GM18498 (cell line): ENCODE results near the gene TRPM6.

Experiments used
- ATAC-seq: cut with Tn5 transposase; IDR thresholded peaks from one replicate; pipeline ENCODE4 v1.9.1; 2021; ENCODE audit warnings: mild to moderate bottlenecking, moderate library complexity; ENCODE audit not compliant: unreplicated experiment

Gene TRPM6

DNA sequence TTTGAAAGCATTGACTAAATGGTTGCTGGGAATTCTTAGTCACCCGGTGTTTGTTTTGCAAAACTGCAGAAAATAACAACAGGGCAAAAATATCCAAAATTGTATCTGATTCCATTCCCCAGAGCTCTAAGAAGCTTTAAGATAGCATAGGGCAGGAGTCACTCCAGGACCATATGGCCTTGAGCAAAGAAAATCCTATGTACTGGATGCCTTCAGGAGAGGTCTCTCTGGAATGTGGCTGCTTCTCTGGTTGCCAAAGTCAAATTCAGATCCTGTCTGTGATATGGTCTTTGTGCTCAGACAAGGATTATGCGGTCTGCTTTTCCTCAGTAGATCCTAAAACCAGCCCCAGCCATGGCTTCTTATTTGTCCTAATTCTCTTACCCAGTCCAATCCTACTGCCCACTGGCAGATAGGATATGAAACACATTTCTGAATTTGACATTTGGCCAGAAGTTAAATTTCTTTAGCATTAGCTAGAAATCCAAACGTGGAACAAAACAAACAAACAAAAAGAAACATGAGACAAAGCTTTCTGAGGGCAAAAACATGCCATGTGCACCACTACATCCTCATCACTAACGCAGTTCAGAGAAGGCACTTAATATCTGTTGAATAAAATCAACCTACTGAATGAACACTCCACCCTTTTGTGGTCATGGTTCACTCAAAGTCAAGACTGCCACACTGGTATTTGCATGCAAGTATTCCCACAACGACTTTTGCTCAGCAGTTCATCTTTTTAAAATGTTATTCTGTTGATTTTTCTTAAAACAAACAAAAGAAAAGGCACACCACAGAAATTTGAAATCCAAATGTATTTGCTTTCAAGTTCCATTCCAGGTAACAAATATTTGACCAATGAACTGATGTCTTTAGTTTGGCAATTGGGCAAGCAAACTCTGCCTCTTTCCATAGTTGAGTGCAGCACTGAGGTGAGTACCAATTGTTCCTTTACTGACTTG is 165.7 kb downstream of the TRPM6 start:
- ATAC-seq = no peak

DNA sequence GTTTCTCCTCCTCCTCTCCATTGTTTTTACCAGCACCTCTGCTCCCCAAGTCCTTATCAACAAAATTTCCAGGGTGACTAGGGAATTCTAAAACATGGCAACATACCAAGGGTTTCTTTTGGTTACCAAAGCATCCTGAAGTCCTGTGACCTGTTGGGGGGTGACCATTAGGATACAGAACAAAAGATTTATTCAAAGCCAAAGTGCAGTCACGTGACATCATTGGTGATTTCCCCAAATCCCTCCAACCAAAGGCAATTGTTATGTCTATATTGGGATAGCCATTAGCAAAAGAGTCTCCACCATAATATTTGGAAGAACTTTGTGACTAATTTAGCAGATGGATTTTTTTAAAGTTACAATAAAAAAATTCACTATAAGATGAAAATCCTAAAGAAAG is 168.4 kb downstream of the TRPM6 start:
- no peak for ATAC-seq

DNA sequence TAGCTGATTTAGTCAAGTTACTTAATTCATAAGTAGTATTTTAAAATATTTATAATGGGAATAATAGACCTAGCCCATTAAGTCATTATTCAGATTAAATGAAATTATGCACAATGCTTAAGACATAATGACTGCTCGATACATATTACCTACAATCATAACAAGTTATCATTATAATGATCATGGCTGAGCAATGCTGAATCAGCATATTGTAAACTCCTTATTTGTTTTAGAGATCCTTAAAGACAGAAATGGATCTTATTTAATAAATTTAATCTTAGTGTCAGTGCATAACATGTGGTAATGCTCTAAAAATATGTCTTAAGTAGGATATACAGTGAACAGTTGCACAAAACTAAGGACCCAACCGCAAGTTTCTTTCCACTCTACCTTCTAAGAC is 169.0 kb downstream of the TRPM6 start:
- ATAC-seq = no peak

DNA sequence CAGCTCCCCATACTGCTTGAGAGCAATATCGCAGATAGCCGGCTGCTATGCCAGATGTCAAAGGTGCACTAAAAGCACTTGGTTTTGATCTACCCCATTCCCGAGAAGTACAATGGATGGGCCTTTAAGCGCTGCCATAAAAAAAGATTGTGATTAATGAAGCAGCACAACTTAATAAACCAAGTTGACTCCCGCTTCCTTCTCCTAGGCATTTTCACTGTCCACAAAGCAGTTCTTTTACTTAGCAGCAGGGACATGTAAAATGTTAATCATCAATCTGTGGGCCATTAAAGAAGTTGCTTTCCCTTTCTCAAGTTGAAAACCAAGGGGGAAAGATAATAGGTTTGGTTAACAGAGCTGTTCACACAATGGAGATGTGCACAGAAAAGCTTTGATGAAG is 176.4 kb downstream of the TRPM6 start:
- ATAC-seq = no peak

DNA sequence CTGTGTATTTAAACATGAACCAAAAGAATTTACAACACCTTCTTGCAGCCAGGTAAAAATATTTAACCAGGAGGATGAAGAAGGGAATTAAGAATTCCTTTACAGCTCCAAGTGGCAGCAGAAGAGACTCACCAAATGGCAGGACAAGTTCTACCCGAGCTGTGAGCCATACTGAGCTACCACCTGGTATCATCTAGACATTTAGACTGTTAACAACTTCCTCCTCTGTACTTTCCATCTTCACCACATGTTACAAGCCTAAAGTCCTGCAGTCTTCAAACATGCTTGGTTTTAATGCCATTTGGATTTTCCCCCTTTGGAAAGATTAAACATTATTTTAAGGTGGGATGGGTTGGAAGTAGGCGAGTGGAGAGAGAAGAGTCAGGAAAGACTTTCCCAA is 190.2 kb downstream of the TRPM6 start:
- no peak for ATAC-seq

DNA sequence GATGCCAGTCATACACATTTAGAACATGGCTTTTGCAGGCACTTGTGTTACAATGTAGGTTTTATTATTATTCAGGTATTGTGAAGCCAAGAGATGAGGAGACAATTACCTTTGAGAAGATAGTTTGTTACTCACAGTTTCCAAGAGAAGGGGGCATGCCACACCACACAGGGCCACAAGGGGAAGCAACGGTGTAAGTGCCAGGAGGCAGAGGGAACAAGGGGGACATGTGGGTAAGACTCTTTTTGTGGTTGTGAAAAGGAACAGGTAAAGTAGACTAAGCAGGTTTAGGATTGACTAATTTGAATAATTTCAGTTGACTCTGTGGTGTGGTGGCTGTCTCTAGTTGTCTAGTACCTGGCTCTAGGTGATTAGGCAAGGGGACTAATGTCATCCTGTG is 191.2 kb downstream of the TRPM6 start:
- ATAC-seq = peak; percentile 54

DNA sequence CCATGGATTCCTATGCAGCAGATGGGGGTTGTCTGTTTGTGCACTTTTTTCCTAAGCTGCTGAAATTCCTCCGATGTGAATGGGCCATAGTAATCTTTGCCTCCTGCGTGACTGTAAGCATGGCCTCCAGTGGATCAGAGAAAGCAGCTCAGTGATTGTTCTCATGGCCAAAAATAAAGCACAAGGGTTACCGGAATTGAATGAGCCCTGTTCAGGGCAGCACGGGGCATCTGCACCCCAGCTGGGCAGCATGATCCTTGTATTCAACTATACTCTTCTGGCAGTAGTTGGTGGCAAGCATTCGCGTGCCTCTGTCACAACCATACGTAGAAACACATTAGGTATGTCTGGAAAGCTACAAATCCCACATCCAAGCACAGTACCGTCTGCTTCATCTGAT is 196.7 kb downstream of the TRPM6 start:
- no peak for ATAC-seq

DNA sequence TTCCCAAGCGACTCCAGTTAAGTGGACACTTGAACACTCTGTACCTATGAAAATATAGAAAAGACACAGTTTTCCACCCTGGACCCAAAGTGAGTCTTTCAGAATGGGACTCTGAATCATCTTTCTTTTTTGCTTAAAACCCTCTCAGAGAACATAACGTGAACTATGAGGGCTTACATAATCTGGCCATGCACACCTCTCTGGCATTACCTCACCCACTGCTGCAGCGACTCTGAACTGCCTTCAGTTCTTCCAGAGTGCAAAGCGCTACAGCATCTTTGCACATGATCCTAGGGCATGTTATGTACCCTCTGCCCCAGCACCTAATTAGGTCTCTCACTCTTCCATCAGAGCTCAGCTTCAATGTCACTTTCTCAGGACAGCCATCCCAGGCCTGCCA is 204.4 kb downstream of the TRPM6 start:
- no peak for ATAC-seq

DNA sequence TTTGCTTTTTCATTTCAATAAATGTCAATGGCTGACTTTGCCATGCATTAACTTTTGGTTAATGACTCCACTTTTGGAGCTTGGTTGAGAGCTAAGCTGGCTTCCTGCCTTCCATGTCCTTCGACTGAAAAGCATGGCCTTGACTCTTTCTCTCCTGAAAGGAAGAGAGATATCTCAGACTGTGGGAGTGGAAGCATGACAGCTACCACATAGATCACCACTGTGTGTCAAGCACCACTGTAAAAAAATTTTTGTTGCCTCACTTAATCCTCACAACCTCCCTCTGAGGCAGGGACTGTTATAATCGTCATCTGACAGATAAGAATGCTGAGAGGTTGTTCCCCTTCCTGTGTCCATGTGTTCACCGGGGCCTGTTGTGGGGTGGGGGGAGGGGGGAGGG is 205.8 kb downstream of the TRPM6 start:
- no peak for ATAC-seq

DNA sequence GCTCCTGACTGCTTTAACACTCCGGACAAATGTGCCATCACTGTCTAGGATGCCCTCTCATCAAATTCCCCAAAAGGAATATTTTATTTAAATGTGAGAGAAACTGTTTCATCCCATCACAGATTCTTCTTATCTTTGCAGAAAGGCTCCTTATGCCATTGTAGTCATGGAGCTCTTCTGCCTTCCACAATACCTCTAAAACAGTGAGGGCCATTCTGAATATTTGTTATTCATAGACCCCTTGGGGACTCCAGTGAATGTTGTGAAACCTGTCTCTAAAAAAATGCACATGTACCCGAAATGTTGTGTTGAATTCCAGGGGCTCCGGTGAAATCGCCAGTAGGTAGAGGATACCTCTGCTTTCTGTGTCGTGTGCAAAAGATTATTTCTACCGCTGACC is 213.6 kb downstream of the TRPM6 start:
- no peak for ATAC-seq
